Lung (tissue), 12 donors: ENCODE data around the gene COPG1. TPM values are rescaled to one million over a fixed set of nuclear protein-coding genes. Genes with fewer than 3 reads are reported as not detected.
"Not testable (repeated sequence)": the region's sequence is repeated elsewhere in the genome, so short reads cannot be mapped to it uniquely, and the experiment has no call there.

Experiments
- ATAC-seq: fragments of 200-7000 bp; cut with Tn5 transposase; one replicate; pipeline ENCODE4 v1.9.1; 2020; ENCODE audit warnings: moderate number of reproducible peaks; ENCODE audit not compliant: insufficient read depth, low FRiP score
- DNase-seq, 3 donors: peaks; one replicate each; pipeline ENCODE4 v3.0.0-alpha.2; 2013 to 2017
- H3K27ac ChIP-seq, 2 donors: one replicate each; pipeline ENCODE4 v1.5.1; 2013; ENCODE audit warnings: mild to moderate bottlenecking in 2 of 2, moderate library complexity in 2 of 2, control low read depth in 1 of 2, inconsistent platforms in 1 of 2, low read depth in 1 of 2, low read length in 1 of 2
- H3K27me3 ChIP-seq, 3 donors: one replicate each; pipeline ENCODE4 v1.5.1; 2013; ENCODE audit warnings: low read length in 2 of 3; ENCODE audit not compliant: control insufficient read depth in 3 of 3, insufficient read depth in 3 of 3
- H3K36me3 ChIP-seq, 4 donors: one replicate each; pipeline ENCODE4 v1.5.1; 2013; ENCODE audit warnings: low read length in 4 of 4, mild to moderate bottlenecking in 1 of 4, moderate library complexity in 1 of 4; ENCODE audit not compliant: control insufficient read depth in 4 of 4, insufficient read depth in 4 of 4
- H3K4me1 ChIP-seq, 5 donors: one replicate each; pipeline ENCODE4 v1.5.1; 2013; ENCODE audit warnings: low read length in 5 of 5, mild to moderate bottlenecking in 2 of 5, moderate library complexity in 1 of 5; ENCODE audit not compliant: control insufficient read depth in 5 of 5, insufficient read depth in 5 of 5
- H3K4me3 ChIP-seq: one replicate; pipeline ENCODE4 v1.5.1; 2013; ENCODE audit warnings: mild to moderate bottlenecking, control low read depth, moderate library complexity
- H3K9ac ChIP-seq, 2 donors: one replicate each; pipeline ENCODE4 v1.5.1; 2013; ENCODE audit warnings: low read length in 2 of 2, control low read depth in 1 of 2; ENCODE audit not compliant: insufficient read depth in 1 of 2
- H3K9me3 ChIP-seq, 4 donors: one replicate each; pipeline ENCODE4 v1.5.1; 2013; ENCODE audit warnings: low read length in 3 of 4, mild to moderate bottlenecking in 1 of 4, moderate library complexity in 1 of 4; ENCODE audit not compliant: control insufficient read depth in 4 of 4, insufficient read depth in 3 of 4
- CTCF ChIP-seq: IDR thresholded peaks from 2 replicates; pipeline ENCODE4 v1.5.1; 2012; ENCODE audit warnings: mild to moderate bottlenecking; ENCODE audit errors: control extremely low read depth, extremely low read depth
- WGBS, 2 donors: extraction: QIAGEN DNeasy Blood & Tissue Kit; methylation state at CpG; one replicate each; pipeline ENCODE4 v1.1.7; 2013; 5-methylcytosine and 5-hydroxymethylcytosine counted together
- polyA plus RNA-seq, 2 donors: library from polyadenylated mRNA; stranded (reverse); fragments of 200-250 nt; gene quantifications; one replicate each; pipeline ENCODE4 v1.2.1, GENCODE V29; 2013
- total RNA-seq, 2 donors: library from RNA; depleted of rRNA in 1 of 2; stranded (reverse); fragments of >200 nt in 1 of 2; gene quantifications; one replicate each; pipeline ENCODE4 v1.2.1, GENCODE V29; 2014 to 2021
- donor health status: control.
- donor health status: control.
- donor health status: Bipolar disorder and iron deficiency.
- donor health status: healthy.
- donor health status: DM: yes; HTN: yes; CAD: no.

The COPG1 gene
- total and polyA plus RNA-seq, 4 donors, result 126 to 234 (median 146) TPM

DNA sequence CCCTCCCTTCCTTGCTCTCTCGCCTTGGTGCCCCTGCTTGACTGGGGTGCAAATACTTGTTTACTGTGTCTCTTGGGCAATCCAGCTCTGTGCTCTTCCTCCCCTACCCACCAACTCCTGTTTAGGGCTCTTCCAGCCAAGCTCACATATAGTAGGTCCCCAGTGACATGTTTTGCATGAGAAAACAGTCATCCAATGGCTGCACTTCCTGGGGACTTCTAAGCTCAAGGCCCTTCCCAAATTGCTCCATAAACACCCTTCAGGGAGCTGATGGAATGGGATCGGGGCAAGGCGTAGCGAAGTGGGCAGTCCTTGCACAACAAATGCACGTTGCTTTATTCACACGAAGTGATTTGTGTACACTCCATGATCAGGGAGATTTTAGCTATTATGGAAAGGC is 9.4 kb upstream of the COPG1 start:
- WGBS, 2 donors, result 68 to 79% methylated on average over 6 of the region's 6 CpGs
- no peak overlapping the region for H3K9ac ChIP-seq
- peak overlapping the region in 1 of 2 donors; percentile 66 for H3K27ac ChIP-seq
- DNase-seq, result no peak
- no peaks in the 10 kb centered on the region for H3K4me1 ChIP-seq
- H3K36me3 ChIP-seq, result no peaks in the 10 kb centered on the region
- no peak for ATAC-seq
- H3K27me3 ChIP-seq, result no peaks in the 10 kb centered on the region
- TF ChIP-seq CTCF, result no peak
- no peak overlapping the region for H3K4me3 ChIP-seq
- no peaks in the 10 kb centered on the region for H3K9me3 ChIP-seq

DNA sequence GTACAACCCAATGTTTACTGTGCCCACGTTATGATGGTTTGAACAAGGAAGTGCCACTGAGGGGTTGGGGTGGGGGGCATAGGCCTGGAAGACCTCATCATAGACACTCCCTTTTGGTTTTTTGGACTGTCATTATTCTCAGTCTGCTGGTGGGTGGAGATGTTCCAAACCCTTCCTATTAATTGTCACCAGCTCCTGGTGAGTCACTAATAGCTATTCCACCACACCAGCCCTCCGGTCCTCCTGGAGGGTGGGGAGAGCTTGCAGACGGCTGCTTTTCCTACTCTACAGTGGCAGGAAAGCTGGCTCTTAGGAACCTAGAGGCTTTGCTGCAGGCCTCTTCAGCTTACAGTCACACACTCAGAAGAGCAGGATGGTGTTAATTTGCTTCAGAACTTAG is 9.0 kb upstream of the COPG1 start:
- Histone ChIP-seq H3K27me3 (no peaks in the 10 kb centered on the region), H3K27ac (peak overlapping the region in 1 of 2 donors; percentile 66), H3K4me1 (peaks cover 0 to under 1% (median 0%) of the 10 kb centered on the region in 5 donors), H3K9ac (no peak overlapping the region), H3K9me3 (no peaks in the 10 kb centered on the region), H3K4me3 (no peak overlapping the region), H3K36me3 (no peaks in the 10 kb centered on the region)
- 41 to 44% methylated on average over 3 of the region's 3 CpGs for WGBS, 2 donors
- DNase-seq, result no peak
- no peak for ATAC-seq
- TF ChIP-seq CTCF, result no peak

DNA sequence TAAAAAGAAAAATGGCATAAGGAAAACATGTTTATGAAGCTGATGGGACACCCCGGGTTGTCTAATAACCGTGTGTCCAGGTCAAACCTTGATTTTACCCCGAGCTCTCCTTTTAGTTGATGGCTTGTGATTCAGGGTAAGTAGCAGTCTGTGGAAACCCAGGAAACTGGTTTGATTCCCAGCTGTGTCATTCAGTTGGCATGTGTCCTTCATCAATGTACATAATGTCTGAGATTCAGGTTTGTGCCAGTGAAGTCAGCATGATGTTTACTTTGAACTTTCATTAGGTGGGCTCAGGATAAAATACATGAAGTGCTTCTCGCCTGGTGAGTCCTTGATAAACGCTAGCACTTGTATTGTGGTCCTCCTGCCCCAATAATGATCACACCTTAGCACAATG is 4.3 kb upstream of the COPG1 start:
- TF ChIP-seq CTCF, result no peak
- H3K36me3 ChIP-seq, result peaks cover 0 to 9% (median 0%) of the 10 kb centered on the region in 4 donors
- no peak overlapping the region for H3K9ac ChIP-seq
- no peak for ATAC-seq
- no peaks in the 10 kb centered on the region for H3K27me3 ChIP-seq
- peak overlapping the region; percentile 35 to 82 for H3K27ac ChIP-seq
- H3K4me1 ChIP-seq, result peaks cover 0 to 16% (median 4%) of the 10 kb centered on the region in 5 donors
- no peaks in the 10 kb centered on the region for H3K9me3 ChIP-seq
- no peak for DNase-seq
- WGBS, 2 donors, result 68 to 79% methylated on average over 5 of the region's 5 CpGs
- no peak overlapping the region for H3K4me3 ChIP-seq

DNA sequence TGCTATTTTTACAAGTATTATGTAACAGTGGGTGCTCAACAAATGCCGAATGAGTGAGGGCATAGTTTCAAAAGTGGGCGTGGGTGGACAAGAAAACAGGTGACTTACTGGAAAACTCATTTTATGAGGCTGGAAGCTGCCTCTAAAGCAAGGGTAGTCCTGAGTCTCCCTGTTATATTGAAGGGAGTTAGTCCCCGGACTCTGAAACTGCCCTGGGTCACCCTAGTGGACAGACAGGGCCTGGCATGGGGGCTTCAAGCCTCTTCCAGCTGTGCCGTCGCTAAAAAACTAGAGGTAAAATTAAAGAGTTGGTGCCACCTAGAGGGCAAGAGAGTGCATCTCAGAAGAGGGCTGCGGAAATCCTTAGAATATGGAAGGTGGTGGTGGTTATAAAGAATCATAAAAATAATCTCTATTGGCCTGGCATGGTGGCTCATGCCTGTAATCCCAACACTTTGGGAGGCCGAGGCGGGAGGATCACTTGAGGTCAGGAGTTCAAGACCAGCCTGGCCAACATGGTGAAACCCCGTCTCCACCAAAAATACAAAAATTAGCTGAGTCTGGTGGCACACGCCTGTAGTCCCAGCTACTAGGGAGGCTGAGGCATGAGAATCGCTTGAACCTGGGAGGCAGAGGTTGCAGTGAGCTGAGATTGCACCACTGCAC is 3.6 kb upstream of the COPG1 start:
- WGBS, 2 donors, result 19 to 21% methylated on average over 11 of the region's 11 CpGs
- H3K9me3 ChIP-seq, H3K27me3 ChIP-seq, H3K9ac ChIP-seq, H3K36me3 ChIP-seq, H3K4me3 ChIP-seq: not testable (repeated sequence)
- DNase-seq (peak; percentile 89 to 95 (median 94)), ATAC-seq (peak; percentile 84)
- H3K27ac ChIP-seq, result peak overlapping the region; percentile 35 to 82
- TF ChIP-seq CTCF, result peak; percentile 94
- H3K4me1 ChIP-seq, result peaks cover 0 to 21% (median 4%) of the 10 kb centered on the region in 5 donors
